Measurements from ENCODE around the gene TNFRSF13B.
"Not testable (repeated sequence)": the region's sequence is repeated elsewhere in the genome, so short reads cannot be mapped to it uniquely, and the experiment has no call there.

The TNFRSF13B gene

GRCh38 chr17:17004251-17004996 lies 32.5 kb upstream of the TNFRSF13B start:
- no peak for DNase-seq

GRCh38 chr17:17002731-17003715 lies 31.1 kb upstream of the TNFRSF13B start:
- not testable (repeated sequence) for DNase-seq

GRCh38 chr17:17001874-17002520 lies 30.1 kb upstream of the TNFRSF13B start:
- no peak for DNase-seq

- no peak for DNase-seq
Observed at GRCh38 chr17:17001076-17001777, 29.3 kb upstream of the TNFRSF13B start.

GRCh38 chr17:16999931-17000625 lies 28.2 kb upstream of the TNFRSF13B start:
- no peak for DNase-seq

GRCh38 chr17:16997514-16998429 lies 25.9 kb upstream of the TNFRSF13B start:
- DNase-seq = no peak

GRCh38 chr17:16996726-16997125 lies 24.8 kb upstream of the TNFRSF13B start:
- DNase-seq = not testable (repeated sequence)

- no peak for DNase-seq
Observed at GRCh38 chr17:16995930-16996329, 24.0 kb upstream of the TNFRSF13B start.

GRCh38 chr17:16994631-16995030 lies 22.7 kb upstream of the TNFRSF13B start:
- DNase-seq = no peak

- no peak for DNase-seq
Observed at GRCh38 chr17:16991349-16992009, 19.6 kb upstream of the TNFRSF13B start.

- DNase-seq = no peak
Observed at GRCh38 chr17:16989953-16990860, 18.3 kb upstream of the TNFRSF13B start.

GRCh38 chr17:16989230-16989952 lies 17.5 kb upstream of the TNFRSF13B start:
- no peak for DNase-seq

- no peak for DNase-seq
Observed at GRCh38 chr17:16988749-16989229, 16.9 kb upstream of the TNFRSF13B start.

GRCh38 chr17:16987830-16988601 lies 16.1 kb upstream of the TNFRSF13B start:
- no peak for DNase-seq

- no peak for DNase-seq
Observed at GRCh38 chr17:16987066-16987829, 15.3 kb upstream of the TNFRSF13B start.

- no peak for DNase-seq
Observed at GRCh38 chr17:16986391-16986790, 14.5 kb upstream of the TNFRSF13B start.

GRCh38 chr17:16981928-16982327 lies 10.0 kb upstream of the TNFRSF13B start:
- DNase-seq = no peak

Measured in NCI-H524 treated with DMSO at 0.1 percent for 48 hours (cell line).